HG02852 (cell line): ENCODE measurements around the gene ARHGAP19.

Source experiments
- ATAC-seq: cut with Tn5 transposase; IDR thresholded peaks from one replicate; pipeline ENCODE4 v1.9.1; 2021; ENCODE audit warnings: mild to moderate bottlenecking, moderate library complexity; ENCODE audit not compliant: unreplicated experiment

ARHGAP19 gene

DNA sequence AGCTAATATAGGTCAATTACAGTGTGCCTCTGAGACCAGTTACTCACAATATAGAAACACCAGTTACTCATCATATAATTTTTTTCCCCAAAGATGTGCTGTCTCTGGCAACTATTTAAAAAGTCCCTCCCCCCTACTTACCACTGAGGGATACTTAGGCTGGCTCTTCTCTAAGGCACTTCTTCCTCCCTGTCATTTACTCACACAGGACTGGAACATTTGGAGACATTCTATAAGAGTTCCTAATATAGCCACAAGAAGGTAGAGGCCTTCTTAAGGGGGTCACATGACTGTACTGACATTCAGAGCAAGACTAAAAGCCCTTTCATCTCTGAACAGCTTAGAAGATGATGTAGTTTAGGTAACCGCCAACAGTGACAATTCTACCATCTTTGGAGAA, 62.3 kb downstream of the ARHGAP19 start:
- no peak for ATAC-seq

DNA sequence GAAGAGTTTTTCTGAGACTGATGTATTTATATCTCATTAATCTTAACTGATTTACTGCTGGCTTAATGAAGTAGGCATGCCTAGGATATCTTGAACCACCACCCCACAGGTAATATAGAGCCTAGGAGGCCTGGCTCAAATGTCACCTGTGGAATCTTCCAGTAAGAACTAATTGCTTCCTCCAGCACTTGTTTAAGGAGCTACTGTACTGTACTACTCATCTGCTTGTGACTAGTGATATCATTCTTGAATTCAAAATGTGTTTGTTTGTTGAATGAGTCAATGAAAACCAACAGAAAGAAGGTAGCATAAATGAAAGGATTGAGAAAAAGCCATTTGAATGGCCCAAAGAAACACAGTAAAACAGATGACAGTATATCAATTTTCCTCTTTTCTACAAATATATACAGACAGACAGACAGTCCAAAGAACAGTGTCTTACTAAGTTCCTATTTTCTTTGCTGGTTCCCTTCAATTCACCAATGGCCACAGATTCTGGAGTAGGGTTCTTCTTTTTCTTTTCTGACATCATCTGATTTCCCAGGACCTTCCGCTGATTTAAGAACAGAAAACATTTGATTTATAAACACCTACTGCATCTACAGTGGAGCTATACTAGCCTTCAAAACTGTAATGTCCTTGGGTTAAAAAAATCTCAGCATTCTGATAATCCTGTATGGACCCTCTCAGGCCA, 63.0 kb downstream of the ARHGAP19 start:
- no peak for ATAC-seq

DNA sequence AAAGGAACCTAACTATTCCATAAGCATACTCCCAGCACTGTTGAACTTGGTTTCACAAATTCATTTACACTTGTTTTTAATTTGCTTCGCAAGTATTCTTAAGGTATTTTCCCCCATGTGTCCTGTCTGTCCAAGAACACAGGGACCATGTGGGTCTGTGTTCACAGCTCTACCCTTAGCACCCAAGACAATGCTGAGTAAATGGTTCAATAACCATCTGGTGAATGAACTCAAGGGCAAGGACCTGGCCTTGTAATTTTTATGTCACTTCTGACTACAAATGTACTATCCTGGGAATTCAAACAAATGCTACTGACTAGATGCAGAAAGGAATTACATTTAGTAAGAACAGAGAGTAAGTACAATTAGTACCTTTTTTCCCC, 63.7 kb downstream of the ARHGAP19 start:
- no peak for ATAC-seq

DNA sequence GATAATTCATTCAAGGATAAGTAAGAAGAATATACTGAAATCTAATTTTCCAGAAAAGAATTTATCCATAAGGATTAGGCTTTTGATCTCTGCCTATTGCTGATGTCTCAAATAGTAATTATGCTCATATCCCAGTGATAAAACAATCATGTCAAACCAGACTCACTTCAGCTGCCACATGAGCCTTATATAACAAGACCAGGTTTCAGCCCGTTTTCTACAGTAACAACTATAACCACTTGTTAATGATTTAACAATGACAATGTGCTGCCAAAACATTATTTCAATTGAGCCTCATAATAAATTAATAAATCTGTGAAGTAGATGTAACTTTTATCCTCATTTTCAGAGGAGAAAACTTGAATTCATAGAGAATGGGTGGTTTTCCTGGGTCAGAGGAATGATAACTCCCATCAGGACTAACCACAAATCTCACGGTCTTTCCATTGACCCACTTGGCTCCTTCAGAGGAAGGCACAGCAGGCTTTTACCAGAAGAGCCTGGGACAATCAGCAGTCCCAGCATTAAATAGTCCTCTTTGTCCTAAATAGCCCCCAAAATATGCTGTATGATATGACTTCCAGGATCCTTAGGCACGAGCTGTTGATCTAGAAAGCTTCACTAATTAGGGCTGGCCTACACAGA, 64.2 kb downstream of the ARHGAP19 start:
- no peak for ATAC-seq

DNA sequence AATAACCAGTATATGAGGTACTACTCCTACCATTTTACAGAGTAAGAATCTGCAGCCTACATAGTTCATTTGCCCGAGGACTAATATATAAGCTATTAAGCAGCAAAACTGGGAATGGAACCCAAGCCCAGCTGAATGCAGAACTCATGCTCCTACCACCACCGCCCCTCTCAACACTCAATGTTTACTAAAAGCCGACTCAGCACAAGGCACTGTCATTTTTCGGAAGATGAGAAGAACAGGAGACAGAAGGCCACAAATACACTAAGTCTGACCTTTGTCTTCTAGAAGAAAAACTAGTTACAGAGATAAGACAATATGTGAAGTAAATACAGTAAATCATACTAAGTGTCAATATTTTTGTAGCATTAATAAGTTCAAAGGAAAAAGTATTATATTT, 66.0 kb downstream of the ARHGAP19 start:
- no peak for ATAC-seq

DNA sequence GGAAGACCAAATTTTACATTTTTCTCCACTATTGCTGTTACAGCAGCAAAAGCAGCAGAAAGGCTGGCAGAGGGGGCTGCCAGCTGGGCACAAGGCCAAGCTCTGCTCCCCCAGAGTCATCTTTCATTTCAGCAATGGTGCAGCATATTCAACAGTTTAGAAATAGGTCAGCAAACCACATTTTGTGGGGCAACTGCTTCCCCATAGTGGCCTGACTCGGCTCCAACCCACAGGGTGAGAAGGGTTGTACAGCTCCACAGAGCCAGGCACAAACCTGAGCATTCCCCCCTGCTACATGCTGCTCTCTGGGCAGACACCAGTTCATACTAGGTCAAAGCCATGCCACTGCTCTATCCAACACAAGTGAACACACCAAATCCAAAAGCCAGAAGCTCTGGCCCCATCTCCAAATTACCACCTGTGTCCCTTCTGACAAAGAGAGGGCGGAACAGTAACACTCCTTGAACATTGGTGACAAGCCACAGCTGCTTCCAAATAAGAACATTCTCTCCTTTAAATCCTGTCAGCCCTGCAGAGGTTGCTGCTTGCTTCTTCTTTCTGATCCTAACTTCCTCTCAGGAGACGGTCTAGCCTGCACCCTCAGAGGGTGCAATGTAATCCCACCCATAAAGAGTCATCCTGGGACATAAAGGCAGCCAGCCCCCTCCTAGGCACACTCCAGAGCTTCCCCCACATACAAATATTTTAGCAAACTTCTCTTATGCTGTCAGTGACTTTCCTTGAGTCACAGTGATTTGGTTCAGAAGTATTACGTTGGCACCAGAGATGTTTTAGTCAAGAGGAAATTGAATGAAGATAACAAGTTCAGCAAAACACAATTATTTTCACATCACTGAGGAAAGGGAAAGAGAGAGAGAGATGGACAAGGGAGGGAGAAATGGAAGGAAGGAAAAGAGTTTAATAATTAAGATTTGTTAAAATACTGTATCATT, 67.7 kb downstream of the ARHGAP19 start:
- no peak for ATAC-seq

DNA sequence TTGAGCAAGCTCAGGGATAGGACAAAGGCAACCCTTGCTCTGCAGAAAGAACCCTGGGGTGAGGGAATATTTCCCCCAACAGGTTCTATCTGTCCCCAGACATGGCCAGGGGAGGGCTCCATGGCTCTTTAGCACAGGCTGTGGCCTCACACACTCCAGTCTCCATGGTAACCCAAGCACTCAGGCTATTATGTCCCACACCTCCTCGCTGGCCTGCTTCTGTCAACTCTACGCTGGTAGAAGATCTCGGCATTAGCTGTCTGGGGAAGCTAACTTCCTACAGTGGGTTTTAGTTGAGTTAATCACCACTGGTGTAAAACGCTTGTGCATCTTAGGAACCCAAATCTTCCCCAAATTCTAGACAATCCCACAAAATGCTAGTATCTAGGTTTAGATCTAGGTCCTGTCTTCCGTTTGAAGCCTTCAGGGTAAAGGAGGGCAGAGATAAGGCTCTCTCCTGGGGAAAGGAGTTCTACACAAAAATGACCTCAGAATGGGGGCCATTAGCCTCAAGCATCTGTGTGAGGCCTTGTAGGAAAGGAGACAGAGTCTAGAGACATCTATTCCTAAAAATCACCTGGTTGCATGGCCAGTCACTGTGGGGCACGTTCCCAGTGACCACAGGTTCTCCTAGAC, 70.0 kb downstream of the ARHGAP19 start:
- ATAC-seq: no peak

DNA sequence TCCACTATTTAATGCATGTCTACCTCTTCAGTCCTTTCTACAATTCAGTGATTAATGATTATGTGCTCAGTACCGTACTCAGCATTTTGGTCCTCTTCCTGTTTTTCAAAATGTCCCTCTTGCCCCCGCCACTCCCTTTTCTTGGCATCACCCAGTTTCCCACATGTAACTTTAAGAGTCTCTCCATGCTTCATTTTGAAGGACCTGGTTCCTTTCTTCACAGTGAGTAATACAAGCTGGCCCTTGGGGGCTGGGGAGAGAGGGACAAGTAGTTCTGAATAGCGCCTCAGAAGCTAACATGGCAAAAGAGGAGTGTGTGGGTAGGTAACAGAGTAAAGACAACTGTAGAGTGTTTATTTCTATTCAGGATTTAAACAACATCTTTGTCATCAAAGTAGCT, 72.1 kb downstream of the ARHGAP19 start:
- no peak for ATAC-seq

DNA sequence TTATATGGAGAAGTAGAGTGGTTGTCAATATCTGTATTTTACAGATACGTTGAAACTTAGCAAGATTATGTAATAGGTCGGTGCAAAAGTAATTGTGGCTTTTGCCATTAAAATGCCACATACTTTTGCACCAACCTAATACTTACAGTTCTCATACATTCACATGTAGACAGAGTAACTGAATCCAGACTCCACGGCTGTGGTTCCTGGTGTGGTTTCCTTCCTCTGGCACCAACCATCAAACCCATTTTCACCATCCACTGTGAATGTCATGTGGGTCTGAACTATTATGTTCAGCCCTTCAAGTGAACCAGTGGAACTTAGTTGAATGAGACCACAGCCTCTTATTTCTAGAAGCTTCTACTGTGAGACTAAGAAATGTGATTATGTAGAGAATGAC, 75.1 kb downstream of the ARHGAP19 start:
- no peak for ATAC-seq

DNA sequence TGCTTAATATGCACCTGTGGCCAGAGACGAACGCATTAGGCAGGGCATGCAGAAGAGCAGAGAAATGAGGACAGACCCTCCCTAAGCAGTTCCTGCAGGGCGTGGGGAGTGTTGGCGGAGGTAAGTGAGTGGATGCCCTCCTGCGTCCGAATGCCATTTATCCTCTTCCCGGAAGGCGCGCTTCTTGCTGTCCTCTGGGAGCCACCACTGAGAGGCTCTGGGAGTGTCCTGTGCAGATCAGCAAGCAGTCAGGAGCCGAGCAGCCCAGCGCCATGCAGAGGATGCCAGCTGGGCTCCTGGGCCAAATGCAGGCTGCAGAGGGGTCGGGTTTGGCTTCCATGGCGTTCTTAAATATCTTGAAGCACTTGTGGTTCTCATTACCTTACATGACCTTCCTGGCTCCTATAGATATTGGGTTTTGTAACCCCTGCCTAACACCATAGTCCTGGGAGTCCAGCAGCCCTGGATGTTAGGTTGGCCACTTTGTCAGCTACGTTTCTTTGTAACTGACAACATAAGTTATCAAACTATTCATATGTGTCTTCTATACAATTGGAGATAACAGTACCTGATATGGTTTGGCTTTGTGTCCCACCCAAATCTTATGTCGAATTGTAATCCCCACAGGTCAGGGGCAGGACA, 76.7 kb downstream of the ARHGAP19 start:
- ATAC-seq: no peak

DNA sequence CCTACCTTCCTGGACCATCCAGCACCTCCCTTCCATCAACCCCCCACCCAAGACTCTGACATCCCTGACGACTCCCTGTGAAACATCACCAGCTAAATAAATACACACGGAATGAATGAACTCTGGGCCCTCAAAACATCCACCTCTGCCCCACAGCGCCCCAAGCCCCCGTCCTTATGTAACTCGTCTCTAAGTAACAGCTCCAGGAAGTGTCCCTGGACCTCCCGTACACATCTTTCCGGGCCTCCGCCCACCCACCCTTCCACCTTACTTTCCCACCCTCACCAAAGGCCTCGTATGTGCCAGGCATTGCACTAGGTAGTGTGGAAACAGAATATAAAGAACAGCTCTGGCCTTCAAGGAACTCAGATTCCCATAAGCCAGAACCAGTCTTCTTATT, 79.0 kb downstream of the ARHGAP19 start:
- ATAC-seq: no peak

DNA sequence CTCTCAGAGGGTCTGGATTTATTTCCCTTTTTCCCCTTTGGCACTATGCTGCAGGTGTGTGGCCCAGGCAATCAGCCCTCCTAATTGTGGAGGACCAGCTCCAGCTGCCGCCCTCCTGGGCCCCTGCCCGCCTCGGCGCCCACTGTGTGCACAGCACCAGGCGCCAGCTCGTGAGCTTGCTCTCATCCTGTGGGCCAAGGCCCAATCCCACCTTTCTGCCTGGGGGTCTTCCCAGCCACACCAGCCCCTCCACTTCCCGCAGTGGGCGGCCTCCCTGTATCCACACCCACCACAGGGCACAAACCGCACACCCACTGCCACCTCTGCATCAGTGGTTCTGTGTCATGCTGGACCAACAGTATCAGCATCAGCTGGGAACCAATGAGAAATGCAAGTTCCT, 81.2 kb downstream of the ARHGAP19 start:
- no peak for ATAC-seq

DNA sequence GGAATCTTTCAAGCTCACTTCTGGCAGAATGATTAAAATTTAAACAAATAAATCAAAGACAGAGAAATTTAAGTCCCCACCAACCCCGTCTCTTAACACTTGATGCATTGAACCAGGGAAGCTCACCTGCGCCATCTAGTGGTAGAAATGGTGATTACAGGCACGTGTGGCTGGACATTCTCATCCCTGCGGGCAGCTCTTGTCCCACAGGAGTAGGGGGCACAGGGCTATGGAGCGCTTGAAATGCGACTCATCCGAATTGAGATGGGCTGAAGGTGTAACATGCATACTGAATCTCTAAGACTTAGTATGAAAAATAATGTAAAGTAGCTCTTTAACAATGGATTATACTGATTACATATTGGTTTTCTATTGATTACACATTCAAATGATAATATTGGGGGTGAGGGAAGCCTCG, 81.9 kb downstream of the ARHGAP19 start:
- no peak for ATAC-seq

DNA sequence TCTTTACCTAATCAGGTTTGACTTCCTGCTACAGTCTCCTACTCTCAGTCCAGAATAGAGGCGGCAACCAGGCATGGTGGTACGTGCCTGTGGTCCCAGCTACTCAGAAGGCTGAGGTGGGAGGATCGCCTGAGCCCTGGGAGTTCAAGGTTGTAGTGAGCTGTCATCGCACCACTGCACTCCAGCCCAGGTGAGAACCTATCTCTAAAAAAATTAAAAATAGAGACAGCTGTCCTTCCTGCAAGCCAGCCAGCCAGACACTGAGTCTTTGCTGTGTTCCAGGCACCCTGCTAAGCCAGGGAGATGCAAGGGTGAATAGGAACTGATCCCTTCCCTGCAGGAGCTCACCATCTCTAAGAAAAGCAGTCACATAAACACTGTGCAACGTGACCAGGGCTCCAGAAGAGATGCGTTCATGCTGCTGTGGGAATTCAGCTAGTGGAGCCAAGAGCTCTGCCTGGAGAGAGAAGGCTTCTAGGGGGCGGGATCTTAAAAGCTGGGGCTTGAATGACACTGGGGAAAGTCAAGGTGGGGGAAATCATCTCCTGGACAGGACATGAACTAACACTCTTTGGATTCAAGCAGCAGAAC, 84.6 kb downstream of the ARHGAP19 start:
- no peak for ATAC-seq

DNA sequence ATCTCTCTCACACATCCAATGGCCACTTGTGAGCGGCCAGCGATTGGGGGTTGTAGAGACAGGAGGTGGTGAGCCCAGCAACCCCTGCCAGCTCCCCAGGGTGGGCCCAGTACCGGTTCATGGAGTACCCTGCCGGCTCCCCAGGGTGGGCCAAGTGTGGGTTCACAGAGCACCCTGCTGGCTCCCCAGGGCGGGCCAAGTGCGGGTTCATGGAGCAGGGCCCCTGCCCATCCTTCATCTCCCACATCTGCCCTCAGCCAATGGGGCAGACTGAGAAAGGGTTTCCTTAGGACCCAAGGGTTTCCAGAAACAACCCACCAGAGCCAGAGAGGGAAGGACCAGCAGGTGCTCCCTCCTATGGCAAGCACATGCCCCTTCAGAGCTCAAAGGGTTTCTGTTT, 85.3 kb downstream of the ARHGAP19 start:
- no peak for ATAC-seq

DNA sequence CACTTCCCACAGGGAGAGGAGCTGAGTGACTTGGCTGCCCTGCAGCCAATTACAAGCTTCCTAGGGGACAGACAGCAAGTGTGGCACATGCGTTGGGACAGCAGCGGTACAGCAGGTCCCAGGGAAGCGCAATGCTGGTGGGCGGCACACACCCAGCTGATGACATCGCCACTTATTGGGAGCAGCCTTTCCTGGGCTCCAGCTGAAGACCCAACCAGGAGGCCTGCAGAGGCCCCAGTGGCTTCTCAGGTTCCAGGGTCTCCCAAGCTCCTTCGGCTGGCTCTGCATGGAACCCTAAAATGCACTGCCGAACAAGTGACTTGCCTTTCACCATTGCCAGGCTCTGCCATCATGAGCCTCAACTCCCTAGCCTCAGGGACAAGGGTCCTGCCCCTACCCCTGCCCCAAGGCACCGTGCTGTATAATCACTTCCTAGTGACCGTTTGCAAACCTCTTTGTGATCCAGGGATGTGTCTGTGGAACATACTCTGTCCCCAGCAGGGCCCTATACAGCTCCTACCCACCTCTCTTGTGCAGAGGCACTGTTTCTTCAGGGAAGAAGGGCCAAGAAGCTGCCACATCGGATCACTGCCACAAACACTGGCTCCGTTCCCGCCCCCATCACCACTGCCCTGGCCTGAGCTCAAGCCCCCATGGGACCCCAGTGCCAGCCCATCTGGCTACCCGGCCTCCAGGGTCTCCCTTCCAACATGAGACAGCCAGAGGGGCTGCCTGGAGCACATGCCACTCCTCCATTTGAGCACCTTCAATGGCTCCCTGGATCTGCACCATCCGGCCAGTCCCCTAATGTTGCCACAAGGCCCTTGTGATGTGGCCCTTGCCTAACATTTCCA, 87.4 kb downstream of the ARHGAP19 start:
- ATAC-seq: no peak

DNA sequence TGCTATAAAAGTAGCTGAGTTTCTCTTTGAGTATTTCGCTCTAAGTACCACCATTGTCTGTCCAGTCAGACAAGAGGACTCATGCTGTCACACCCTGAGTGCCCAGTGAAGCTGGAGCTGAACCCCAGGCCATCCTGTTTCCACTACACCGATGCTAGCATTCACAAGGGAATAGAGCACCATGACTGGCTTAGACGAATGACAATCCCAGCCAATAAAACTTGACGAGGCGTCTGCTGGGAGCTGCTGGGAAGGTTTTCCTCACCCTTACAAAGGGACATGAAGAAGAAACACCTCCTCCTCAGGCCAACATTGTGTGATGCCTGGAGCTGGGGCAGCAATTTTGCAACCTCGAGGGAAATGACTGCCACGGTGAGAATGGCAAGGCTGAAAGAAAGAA, 89.2 kb downstream of the ARHGAP19 start:
- no peak for ATAC-seq

DNA sequence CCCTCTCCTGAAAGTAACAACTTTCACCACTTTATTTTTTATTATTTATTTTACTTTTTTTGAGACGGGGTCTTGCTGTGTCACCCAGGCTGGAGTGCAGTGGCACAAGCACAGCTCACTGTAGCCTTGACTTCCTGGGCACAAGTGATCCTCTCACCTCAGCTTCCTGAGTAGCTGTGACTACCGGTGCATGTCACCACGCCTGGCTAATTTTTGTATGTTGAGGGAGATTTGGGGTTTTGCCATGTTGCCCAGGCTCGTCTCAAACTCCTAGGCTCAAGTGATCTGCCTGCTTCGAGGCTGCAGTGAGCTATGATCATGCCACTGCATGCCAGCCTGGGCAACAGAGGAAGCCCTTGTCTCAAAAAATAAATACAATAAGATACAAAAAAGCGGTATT, 91.8 kb downstream of the ARHGAP19 start:
- ATAC-seq: no peak

DNA sequence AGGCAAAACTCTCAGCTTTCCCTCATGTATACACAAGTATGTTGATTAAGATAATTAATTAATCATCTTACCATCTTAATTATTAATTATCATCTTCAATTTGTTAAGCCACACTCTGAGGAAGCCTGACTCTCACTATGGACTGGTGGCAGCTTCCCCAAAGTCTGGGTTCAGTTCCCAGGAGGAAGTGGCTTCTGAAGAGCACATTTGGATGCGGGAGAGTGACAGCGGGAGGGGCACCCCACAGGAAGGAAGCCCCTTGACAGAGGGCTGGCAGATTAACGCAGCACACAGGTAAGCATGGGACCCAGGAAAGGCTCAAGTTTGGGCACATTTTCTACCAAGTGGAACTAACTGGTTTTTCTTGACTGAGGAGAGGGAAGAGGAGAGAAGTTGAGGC, 93.3 kb downstream of the ARHGAP19 start:
- ATAC-seq: no peak
